Stimulated activated CD8-positive, alpha-beta memory T cell treated with anti-CD3 and anti-CD28 coated beads, Interleukin-2, amount 100 ng/mL, for 48 hours (primary cell): Measurements from ENCODE around the gene NTM.
"Not testable (repeated sequence)": the region's sequence is repeated elsewhere in the genome, so short reads cannot be mapped to it uniquely, and the experiment has no call there.

Experiments
- DNase-seq, 2 donors: peaks; one replicate each; pipeline ENCODE4 v3.0.0-alpha.2; 2020; ENCODE audit warnings: low read depth in 2 of 2

The NTM gene

GRCh38 chr11:132070907-132071306 is 700.5 kb downstream of the NTM start:
- DNase-seq: not testable (repeated sequence)

- no peak for DNase-seq
These were observed 701.8 kb downstream of the NTM start for GRCh38 chr11:132072044-132072857.

- no peak for DNase-seq
These were observed 702.4 kb downstream of the NTM start for GRCh38 chr11:132072858-132073211.

GRCh38 chr11:132073787-132074186 is 703.4 kb downstream of the NTM start:
- DNase-seq: no peak

GRCh38 chr11:132075447-132075846 is 705.0 kb downstream of the NTM start:
- no peak for DNase-seq

- no peak for DNase-seq
These were observed 707.0 kb downstream of the NTM start for GRCh38 chr11:132077416-132077815.

GRCh38 chr11:132078264-132079076 is 708.1 kb downstream of the NTM start:
- no peak for DNase-seq

- DNase-seq: no peak
These were observed 709.7 kb downstream of the NTM start for GRCh38 chr11:132080127-132080526.

GRCh38 chr11:132082566-132082965 is 712.2 kb downstream of the NTM start:
- no peak for DNase-seq

- no peak for DNase-seq
These were observed 714.0 kb downstream of the NTM start for GRCh38 chr11:132084433-132084832.

GRCh38 chr11:132087148-132087547 is 716.7 kb downstream of the NTM start:
- DNase-seq: no peak

- no peak for DNase-seq
These were observed 718.1 kb downstream of the NTM start for GRCh38 chr11:132088551-132088950.

- DNase-seq: no peak
These were observed 723.3 kb downstream of the NTM start for GRCh38 chr11:132093536-132094259.

- no peak for DNase-seq
These were observed 724.2 kb downstream of the NTM start for GRCh38 chr11:132094598-132094997.

- no peak for DNase-seq
These were observed 725.1 kb downstream of the NTM start for GRCh38 chr11:132095230-132096131.

- DNase-seq: no peak
These were observed 725.9 kb downstream of the NTM start for GRCh38 chr11:132096132-132096825.

GRCh38 chr11:132099692-132100091 is 729.3 kb downstream of the NTM start:
- DNase-seq: no peak

GRCh38 chr11:132100583-132100982 is 730.2 kb downstream of the NTM start:
- no peak for DNase-seq

GRCh38 chr11:132101881-132102280 is 731.5 kb downstream of the NTM start:
- DNase-seq: no peak

- no peak for DNase-seq
These were observed 732.6 kb downstream of the NTM start for GRCh38 chr11:132103021-132103420.
